SK-N-MC (cell line): ENCODE results near the gene ASB8.

ENCODE experiments used
- EZH2 ChIP-seq: fragments of 200-600 bp; sonication (generic); IDR thresholded peaks from one replicate; pipeline ENCODE4 v1.6.1; 2017; ENCODE audit warnings: antibody characterized with exemption
- FOXP2 ChIP-seq: optimal IDR thresholded peaks from 2 replicates; pipeline ENCODE3; 2011; ENCODE audit warnings: mild to moderate bottlenecking, moderate library complexity; ENCODE audit not compliant: insufficient read depth; ENCODE audit errors: extremely low read length, control extremely low read depth
- POLR2AphosphoS5 ChIP-seq: IDR thresholded peaks from 2 replicates; pipeline ENCODE4 v1.6.1; 2012; ENCODE audit warnings: mild to moderate bottlenecking, low read depth, low read length, borderline replicate concordance

GRCh38 chr12:48179466-48179865, 22.2 kb upstream of the ASB8 start:
- TF ChIP-seq POLR2AphosphoS5, result no peak
- TF ChIP-seq EZH2, result no peak
- no peak for TF ChIP-seq FOXP2
